Bronchial epithelial cell (primary cell): ENCODE measurements around the gene CYP4F2. TPM values are rescaled to one million over a fixed set of nuclear protein-coding genes. Genes with fewer than 3 reads are reported as not detected.

Experiments
- DNase-seq: peaks from one replicate; pipeline ENCODE4 v3.0.0-alpha.2; 2010; ENCODE audit warnings: low read depth
- FAIRE-seq: peaks from 2 replicates; lab custom pipeline; 2011; peaks lifted over from hg19 to GRCh38; lab: Jason Lieb, UNC
- H3K27me3 ChIP-seq: 2 replicates; pipeline ENCODE4 v1.5.1; 2011; ENCODE audit warnings: low read length; ENCODE audit not compliant: control insufficient read depth, insufficient read depth
- H3K36me3 ChIP-seq: 2 replicates; pipeline ENCODE4 v1.5.1; 2011; ENCODE audit warnings: low read length; ENCODE audit not compliant: control insufficient read depth, insufficient read depth
- H3K4me3 ChIP-seq: 2 replicates; pipeline ENCODE4 v1.5.1; 2011; ENCODE audit warnings: mild to moderate bottlenecking, low read depth, low read length, control low read depth
- total RNA-seq: library from RNA; depleted of rRNA; stranded (reverse); fragments of >200 nt; gene quantifications from 2 replicates; pipeline ENCODE4 v1.2.1, GENCODE V29; 2014
- TF ChIP-seq, protein P1 (sequence below): IDR thresholded peaks from 2 replicates; pipeline ENCODE4 v1.5.1; 2011; ENCODE audit warnings: mild to moderate bottlenecking, moderate library complexity, low read length, control low read depth, inconsistent platforms; ENCODE audit not compliant: insufficient read depth, severe bottlenecking

CYP4F2 gene, protein sequence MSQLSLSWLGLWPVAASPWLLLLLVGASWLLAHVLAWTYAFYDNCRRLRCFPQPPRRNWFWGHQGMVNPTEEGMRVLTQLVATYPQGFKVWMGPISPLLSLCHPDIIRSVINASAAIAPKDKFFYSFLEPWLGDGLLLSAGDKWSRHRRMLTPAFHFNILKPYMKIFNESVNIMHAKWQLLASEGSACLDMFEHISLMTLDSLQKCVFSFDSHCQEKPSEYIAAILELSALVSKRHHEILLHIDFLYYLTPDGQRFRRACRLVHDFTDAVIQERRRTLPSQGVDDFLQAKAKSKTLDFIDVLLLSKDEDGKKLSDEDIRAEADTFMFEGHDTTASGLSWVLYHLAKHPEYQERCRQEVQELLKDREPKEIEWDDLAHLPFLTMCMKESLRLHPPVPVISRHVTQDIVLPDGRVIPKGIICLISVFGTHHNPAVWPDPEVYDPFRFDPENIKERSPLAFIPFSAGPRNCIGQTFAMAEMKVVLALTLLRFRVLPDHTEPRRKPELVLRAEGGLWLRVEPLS
- total RNA-seq, result under 0.01 TPM in 1 of 2 replicates, not detected in the other

DNA sequence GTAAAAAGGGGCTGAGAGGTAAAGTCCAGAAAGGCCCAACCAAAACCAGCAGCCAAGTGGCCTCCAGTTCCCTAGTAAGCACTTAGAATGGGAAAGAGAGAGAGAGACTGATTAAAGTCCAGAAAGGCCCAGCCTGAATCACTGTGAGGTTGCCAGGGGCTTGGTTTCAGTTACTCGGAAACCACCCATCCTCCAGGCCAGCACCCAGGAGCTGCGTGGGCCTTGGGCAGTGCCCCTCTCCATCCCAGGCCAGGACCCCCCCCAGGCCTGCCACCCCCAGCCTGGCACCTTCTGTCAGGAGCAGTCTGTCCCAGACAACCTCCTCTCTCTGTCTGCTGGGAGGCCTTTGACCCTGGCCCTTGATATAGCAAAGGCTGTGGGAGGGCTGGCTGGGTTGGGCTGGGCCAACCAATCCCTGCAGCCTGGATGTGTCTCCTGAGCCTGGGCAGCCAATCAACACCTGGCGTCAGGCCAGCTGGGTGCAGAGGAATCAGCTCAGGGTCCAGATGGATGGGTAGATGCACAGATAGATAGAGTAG is at the start of gene CYP4F2:
TSS of gene CYP4F2 (minus strand) at position 337 of the 539 bp plus-strand sequence. CDS start 463 bp downstream, outside the sequence.
- Histone ChIP-seq H3K36me3 (no peaks in the 10 kb centered on the region), H3K27me3 (no peaks in the 10 kb centered on the region), H3K4me3 (no peak within 1 kb of the TSS)
- DNase-seq, result no peak
- no peak for FAIRE-seq
- TF ChIP-seq, protein P1, sequence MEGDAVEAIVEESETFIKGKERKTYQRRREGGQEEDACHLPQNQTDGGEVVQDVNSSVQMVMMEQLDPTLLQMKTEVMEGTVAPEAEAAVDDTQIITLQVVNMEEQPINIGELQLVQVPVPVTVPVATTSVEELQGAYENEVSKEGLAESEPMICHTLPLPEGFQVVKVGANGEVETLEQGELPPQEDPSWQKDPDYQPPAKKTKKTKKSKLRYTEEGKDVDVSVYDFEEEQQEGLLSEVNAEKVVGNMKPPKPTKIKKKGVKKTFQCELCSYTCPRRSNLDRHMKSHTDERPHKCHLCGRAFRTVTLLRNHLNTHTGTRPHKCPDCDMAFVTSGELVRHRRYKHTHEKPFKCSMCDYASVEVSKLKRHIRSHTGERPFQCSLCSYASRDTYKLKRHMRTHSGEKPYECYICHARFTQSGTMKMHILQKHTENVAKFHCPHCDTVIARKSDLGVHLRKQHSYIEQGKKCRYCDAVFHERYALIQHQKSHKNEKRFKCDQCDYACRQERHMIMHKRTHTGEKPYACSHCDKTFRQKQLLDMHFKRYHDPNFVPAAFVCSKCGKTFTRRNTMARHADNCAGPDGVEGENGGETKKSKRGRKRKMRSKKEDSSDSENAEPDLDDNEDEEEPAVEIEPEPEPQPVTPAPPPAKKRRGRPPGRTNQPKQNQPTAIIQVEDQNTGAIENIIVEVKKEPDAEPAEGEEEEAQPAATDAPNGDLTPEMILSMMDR, result no peak

DNA sequence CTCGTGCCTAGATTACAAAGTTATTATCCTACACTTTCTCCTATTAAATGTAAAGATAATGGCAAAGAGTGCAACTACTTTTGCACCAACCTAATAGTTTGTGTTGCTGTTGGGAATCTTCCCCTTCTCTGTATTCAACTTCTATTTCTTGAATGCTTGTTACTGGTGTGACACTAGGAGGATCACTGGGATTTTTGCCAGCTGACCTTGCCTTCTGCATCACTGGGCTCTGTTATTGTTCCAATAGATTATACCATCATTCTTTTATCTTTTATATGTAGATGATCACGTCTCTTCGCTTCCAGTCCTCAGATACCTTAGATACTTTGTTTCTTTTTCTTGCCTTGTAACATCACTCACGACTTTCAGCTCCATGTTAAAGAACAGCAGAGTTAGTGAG is 47.4 kb upstream of the CYP4F2 start:
- TF ChIP-seq, protein P1, result no peak
- no peaks in the 10 kb centered on the region for H3K27me3 ChIP-seq
- DNase-seq (no peak), FAIRE-seq (no peak)
- no peaks in the 10 kb centered on the region for H3K36me3 ChIP-seq
- no peak overlapping the region for H3K4me3 ChIP-seq

DNA sequence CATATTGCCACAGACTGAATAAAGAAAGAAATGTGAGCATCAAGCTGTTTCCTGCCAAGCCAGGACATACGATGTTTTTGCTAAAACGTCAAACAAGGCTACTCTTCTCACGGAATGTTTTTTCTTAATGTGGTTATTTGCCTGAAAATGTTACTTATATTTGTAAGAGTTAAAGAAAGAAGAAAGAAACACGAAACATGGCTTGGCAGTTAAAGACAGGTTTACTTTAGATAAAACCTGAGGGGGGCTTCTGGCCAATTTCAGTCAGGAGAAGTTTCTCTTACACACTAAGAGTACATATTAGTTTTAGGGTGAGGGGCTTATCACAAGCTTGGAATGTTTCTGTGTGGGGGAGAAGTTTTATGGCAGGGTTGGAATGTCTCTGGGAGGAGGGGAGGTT is 46.5 kb upstream of the CYP4F2 start:
- FAIRE-seq (no peak), DNase-seq (no peak)
- no peak overlapping the region for H3K4me3 ChIP-seq
- H3K36me3 ChIP-seq, result no peaks in the 10 kb centered on the region
- H3K27me3 ChIP-seq, result no peaks in the 10 kb centered on the region
- TF ChIP-seq, protein P1, result no peak

DNA sequence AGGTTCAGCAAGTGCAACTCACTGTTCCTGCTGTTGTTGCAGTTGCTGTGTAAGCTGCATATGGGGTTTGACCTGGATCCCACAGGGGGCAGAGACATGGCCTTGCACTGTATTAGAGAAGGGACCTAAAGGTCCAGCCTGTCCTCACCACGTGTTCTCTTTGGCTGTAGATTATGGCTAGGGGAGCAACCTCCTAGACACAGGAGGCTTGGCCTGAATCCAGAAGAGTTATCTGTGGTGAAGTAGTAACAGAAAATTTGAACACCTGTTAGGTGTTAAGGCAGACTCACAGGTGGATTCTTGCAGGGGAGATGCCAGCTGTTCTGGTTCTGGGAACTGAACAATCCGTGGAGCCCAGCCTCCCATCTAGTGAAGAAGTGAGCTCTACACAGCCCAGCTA is 39.9 kb upstream of the CYP4F2 start:
- H3K36me3 ChIP-seq, result no peaks in the 10 kb centered on the region
- no peak overlapping the region for H3K4me3 ChIP-seq
- no peaks in the 10 kb centered on the region for H3K27me3 ChIP-seq
- TF ChIP-seq, protein P1, result no peak
- FAIRE-seq (no peak), DNase-seq (no peak)

DNA sequence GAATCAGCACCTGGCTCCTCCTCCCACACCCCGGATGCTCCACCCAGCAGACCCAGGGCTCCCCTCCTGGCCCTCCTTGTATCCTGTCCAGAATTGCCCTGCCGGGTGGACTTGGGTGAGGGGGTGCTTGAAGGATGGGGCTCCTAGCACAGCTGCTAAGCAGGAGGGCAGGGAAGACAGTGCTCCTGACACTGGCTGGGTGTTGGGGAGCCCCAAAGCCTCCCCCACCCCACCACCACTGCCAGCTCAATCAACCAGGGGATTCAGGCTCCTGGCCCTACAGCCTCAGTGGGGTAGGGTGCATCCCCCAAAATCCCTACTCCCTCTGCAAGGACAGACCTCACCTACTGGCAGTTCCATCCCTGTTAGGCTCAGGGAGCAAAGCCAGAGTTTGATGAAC is 39.1 kb upstream of the CYP4F2 start:
- Histone ChIP-seq H3K27me3 (no peaks in the 10 kb centered on the region), H3K4me3 (no peak overlapping the region), H3K36me3 (no peaks in the 10 kb centered on the region)
- TF ChIP-seq, protein P1, result no peak
- no peak for DNase-seq
- no peak for FAIRE-seq
